HG03469 (cell line): Measurements from ENCODE around the gene TXNDC2.
"Not testable (repeated sequence)": the region's sequence is repeated elsewhere in the genome, so short reads cannot be mapped to it uniquely, and the experiment has no call there.

ENCODE experiments used
- ATAC-seq: cut with Tn5 transposase; IDR thresholded peaks from one replicate; pipeline ENCODE4 v1.9.1; 2021; ENCODE audit warnings: mild to moderate bottlenecking, moderate library complexity, moderate number of reproducible peaks; ENCODE audit not compliant: unreplicated experiment

The TXNDC2 gene

DNA sequence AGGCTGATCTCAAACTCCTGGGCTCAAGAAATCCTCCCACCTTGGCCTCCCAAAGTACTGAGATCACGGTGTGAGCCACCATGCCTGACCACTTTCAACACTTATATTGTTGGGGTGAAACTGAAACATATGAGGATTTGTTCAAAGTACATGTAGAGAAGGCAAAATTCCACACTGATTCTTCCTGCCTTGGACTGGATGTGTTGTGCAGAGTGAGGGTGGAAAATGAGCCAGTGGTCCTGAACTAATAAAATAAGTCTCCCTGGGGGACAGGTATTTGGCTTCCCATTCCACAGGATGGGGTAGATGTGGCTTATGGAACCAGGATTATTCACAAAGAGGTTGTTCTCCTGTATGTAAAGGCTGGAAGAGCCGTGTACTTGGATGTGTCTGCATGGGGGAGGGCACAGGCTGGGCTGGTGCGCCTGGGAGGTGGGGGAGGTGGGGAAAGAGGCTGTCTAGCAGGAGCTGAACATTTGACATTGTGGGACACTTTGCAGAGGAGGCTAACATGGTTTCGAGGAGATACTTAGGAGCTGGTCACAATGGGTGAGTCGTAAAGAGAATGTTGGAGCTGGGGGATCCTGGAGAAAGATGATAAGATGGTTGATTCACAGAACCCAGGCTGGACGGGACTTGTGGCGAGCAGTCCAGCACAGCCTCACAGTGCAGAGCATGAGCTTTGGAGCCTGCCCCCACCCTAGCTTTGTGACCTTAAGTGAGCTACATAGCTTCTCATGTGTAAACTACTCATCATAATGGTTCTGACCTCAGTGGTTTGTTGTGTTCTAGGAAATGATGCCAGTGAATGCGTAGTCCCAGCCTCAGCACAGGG lies at the start of gene TXNDC2:
Gene TXNDC2 (plus strand): TSS at position 804 of the 835 bp plus-strand sequence. CDS start 708 bp downstream, outside the sequence.
- ATAC-seq = no peak

DNA sequence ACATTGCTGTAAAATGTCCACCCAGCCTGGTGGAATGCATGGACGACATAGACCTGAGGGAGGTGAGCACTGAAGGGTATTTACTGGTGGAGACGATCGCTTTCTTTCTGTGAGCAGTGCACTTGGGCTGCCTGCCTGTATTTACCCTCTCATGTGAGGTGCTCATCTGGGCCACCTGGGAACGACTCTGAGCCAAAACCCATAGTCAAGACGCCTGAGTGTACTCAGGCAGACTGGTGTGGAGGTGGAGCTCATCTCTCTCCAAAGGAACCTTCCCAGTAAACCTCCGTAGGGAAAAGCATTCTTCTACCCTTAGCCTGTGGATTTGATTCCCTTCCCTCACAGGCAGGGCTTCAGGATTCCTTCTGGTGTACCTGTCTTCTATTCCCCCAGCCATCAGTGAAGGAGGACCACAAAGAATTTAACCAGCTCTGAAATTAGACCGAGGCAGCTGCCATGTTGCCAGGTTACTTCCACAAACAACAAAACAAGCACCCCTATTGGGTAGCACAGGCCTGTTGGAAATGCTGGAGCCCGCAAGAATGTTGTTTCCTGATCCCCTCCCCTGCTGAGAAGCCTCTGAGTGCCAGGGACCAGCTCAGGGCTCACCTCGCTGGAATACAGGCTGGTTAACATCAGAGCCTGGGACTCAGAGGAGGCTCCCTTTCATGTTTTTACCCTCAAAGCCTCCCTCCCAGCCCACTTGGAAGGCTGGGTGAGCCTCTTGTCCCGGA lies 47.5 kb upstream of the TXNDC2 start:
- no peak for ATAC-seq

- ATAC-seq = no peak
Observed at GRCh38 chr18:9839211-9839610, 46.6 kb upstream of the TXNDC2 start.

- no peak for ATAC-seq
Observed at GRCh38 chr18:9839853-9840252, 45.9 kb upstream of the TXNDC2 start.

DNA sequence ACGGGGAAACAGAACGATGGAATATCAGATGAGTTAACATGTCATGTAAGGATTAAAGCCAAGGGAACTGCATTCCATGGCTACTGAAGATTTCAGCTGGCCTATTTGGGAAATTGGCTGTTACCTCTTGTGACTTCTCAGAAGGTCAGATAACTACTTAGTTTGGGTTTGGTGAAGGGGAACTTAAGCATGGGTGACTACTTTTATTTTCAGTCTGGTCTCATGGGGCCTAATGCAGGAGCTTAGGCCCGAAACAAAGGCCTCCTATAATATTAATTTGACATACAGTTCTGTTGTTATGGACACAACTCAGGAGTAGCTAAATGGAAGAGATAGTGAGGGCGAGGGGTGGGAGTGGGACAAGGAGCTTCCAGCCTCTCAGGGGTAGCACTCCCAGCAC lies 44.0 kb upstream of the TXNDC2 start:
- ATAC-seq = no peak

GRCh38 chr18:9842448-9842847 lies 43.3 kb upstream of the TXNDC2 start:
- ATAC-seq = no peak

DNA sequence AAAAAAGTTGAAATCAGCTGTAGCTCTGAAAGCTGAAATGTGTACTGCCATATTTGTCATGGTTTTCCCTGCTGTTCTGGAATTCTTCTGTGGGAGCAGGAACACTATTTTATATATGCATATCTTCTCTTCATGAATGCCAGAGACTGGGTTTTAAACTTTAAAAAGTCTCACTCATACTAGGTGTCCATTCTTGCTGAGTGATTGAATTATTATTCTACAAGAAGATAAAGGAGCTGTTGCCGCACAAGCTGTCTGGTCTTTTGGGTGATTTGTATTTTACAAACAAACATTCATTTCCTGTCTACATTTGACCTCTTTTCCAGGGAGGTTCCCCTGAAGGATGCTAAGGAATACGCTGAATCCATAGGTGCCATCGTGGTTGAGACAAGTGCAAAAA lies 40.5 kb upstream of the TXNDC2 start:
- no peak for ATAC-seq

GRCh38 chr18:9846162-9846925 lies 39.4 kb upstream of the TXNDC2 start:
- ATAC-seq = no peak

- no peak for ATAC-seq
Observed at GRCh38 chr18:9848170-9848879, 37.4 kb upstream of the TXNDC2 start.

- no peak for ATAC-seq
Observed at GRCh38 chr18:9849407-9850283, 36.1 kb upstream of the TXNDC2 start.

DNA sequence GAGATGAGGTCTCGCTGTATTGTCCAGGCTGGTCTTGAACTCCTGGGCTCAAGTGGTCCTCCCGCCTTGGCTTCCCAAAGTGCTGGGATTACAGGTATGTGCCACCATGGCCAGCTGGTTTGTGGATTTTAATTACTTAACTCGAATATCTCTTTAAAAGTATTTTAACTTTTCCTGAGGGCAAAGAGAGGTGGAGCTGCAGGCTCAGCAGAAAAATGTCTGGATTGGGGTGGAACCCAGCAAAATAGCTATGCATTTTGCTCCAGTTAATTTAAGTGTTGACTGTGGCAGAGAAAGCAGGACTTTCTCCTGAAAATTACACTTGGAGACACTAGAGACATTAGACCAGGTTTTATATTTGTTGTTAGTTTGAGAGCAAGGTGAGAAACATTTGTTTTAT lies 35.5 kb upstream of the TXNDC2 start:
- ATAC-seq = no peak

DNA sequence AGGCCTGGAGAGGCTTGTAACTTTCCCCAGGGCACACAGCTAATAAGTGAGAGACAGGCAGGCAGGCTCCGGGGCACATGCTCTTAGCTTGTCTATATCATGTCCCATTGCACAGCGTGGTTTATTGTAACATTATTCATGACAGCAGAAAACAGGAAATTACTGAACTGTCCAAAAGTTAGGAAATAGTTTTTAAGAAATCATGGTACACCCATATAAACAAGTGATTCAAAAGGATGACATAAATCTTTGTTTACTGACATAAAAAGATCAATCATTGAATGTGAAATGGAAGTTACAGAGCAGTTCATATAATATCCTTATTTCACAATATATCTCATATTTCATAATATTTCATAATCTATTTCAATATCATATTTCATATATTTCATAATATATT lies 34.3 kb upstream of the TXNDC2 start:
- ATAC-seq = no peak

- ATAC-seq = no peak
Observed at GRCh38 chr18:9852266-9853081, 33.3 kb upstream of the TXNDC2 start.

DNA sequence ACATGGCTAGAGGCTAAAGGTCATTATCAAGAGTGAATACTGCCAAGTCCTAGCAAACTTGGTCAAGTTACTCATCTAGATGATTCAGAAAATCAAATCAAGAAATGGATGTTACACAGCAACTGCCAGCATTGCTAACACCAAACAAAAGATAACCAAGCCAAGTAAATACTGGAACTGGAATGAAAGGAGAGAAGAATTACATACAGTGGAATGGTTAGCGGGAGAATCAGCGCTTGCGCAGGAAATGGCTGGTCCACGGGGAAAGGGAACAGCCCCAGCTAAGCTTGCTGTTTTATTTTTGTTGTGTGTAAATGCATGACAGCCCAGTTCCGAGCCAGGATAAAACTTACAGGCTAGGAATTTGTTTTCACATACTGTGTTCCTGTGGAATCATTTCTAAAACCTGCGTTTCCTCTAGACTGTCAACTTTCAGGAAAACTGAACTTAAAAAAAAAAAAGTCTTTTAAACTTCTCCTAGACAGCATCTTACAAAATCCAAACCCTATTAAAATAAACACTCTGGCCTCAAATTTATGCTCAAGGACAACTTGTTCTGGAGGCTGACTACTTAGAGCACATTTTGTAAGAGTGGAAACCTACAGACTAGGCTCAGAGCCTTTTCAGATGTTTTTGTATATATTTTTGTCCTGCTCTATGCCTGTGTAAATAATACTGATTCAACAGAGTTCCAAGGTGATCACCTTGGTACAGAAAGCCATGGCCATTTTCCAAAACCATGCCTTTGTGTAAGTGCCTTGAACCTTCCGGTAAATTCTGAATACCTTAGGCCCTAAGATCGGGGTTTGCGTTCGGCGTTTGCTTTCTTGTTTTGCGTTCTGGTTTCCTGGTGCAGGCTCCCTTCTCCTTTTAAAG lies 30.7 kb upstream of the TXNDC2 start:
- ATAC-seq = no peak

DNA sequence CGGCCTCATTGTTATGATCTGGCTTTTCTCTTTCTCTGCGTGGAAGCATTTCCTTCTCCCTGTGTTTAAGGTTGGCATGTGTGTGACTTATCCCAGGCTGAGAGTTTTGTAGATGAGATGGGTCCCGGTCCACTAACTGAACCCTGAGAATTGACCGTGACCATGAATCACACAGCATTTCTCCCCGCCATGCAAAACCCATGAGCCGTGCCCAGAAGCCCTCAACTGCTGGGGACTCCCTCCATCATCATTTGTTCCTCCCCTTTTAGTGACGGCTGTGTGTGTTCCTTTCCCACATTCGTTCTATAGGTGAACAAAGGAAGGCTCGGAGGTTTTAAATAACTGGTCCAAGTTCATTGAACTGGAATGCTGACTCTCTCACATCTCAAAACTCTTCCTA lies 30.1 kb upstream of the TXNDC2 start:
- no peak for ATAC-seq

GRCh38 chr18:9856092-9856491 lies 29.7 kb upstream of the TXNDC2 start:
- ATAC-seq = no peak

DNA sequence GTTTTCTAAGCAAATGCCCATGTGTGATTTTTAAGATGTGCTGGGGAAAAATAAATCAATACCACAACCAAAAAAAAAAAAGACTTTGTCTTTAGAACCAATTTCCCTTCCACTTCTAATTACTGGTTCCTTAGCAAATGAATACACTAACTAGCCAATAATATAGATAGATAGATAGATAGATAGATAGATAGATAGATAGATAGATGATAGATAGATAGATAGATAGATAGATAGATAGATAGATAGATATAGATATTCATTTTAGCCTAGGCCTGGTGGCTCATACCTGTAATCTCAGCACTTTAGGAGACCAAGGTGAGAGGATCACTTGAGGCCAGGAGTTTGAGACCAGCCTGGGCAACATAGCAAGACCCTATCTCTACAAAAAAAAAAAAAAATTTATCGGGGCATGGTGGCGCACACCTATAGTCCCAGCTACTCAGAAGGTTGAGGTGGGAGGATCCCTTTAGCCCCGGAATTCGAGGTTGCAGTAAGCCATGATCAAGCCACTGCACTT lies 28.2 kb upstream of the TXNDC2 start:
- not testable (repeated sequence) for ATAC-seq

DNA sequence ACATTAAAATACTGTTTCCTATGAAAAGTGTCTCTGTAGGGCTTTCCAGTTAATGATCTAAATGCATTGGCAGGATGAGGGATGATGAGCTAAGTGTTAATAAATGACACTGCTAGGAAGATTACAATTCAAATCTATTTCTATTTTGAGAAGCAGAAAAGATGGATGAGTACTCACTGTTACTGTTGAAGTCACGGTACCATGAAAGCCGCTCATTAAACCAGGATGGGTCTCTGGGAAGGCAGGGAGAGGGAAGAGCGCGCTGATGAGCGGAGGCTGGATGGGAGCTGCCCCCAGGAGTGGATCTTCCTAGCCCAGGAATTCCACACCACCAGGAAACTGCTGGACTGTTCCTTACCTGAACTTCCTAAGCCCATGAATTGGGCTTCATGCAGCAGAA lies 27.1 kb upstream of the TXNDC2 start:
- ATAC-seq = no peak
